Fibroblast of lung (primary cell): Measurements from ENCODE around the gene TYW1.
"Not testable (repeated sequence)": the region's sequence is repeated elsewhere in the genome, so short reads cannot be mapped to it uniquely, and the experiment has no call there.

Experiments used
- EZH2 ChIP-seq: IDR thresholded peaks from 2 replicates; pipeline ENCODE4 v1.5.1; 2012; ENCODE audit warnings: low read length, control low read depth, mild to moderate bottlenecking; ENCODE audit errors: missing control alignments
- TF ChIP-seq, protein P1 (sequence below), 2 donors: IDR thresholded peaks in 1 of 2; conservative IDR thresholded peaks in 1 of 2; 1 replicate in 1 of 2; 2 replicates in 1 of 2; pipeline ENCODE4 v1.5.1; 2011 to 2012; ENCODE audit warnings: low read length in 2 of 2, control low read depth in 1 of 2, inconsistent platforms in 1 of 2, low read depth in 1 of 2, mild to moderate bottlenecking in 1 of 2

- TF ChIP-seq, protein P1, sequence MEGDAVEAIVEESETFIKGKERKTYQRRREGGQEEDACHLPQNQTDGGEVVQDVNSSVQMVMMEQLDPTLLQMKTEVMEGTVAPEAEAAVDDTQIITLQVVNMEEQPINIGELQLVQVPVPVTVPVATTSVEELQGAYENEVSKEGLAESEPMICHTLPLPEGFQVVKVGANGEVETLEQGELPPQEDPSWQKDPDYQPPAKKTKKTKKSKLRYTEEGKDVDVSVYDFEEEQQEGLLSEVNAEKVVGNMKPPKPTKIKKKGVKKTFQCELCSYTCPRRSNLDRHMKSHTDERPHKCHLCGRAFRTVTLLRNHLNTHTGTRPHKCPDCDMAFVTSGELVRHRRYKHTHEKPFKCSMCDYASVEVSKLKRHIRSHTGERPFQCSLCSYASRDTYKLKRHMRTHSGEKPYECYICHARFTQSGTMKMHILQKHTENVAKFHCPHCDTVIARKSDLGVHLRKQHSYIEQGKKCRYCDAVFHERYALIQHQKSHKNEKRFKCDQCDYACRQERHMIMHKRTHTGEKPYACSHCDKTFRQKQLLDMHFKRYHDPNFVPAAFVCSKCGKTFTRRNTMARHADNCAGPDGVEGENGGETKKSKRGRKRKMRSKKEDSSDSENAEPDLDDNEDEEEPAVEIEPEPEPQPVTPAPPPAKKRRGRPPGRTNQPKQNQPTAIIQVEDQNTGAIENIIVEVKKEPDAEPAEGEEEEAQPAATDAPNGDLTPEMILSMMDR (conservative IDR thresholded peaks at IDR 0.05 in 1 of 2, IDR thresholded peaks at IDR 0.05 in 1 of 2; ENCODE audit: low read depth in 1 of 2, low read length in 2 of 2) = not testable (repeated sequence)
- not testable (repeated sequence) for TF ChIP-seq EZH2
These were observed 102.8 kb downstream of the TYW1 start for GRCh38 chr7:67099406-67099805.
